WTC11 (cell line): ENCODE measurements around the gene NLGN3. TPM values are rescaled to one million over a fixed set of nuclear protein-coding genes. Genes with fewer than 3 reads are reported as not detected.

Experiments used
- ATAC-seq: fragments of 200-7000 bp; cut with Tn5 transposase; 2 replicates; pipeline ENCODE4 v1.10.0; 2021; ENCODE audit warnings: mild to moderate bottlenecking, moderate library complexity
- CTCF ChIA-PET: fragments of 300-600 bp; sonication (Branson Sonifier 250); formaldehyde crosslinking; loops from one replicate; lab custom pipeline; 2021; ENCODE audit warnings: antibody characterized with exemption; lab: Charles Lee
- POLR2A ChIA-PET: fragments of 350-600 bp; sonication (Branson Sonifier 250); formaldehyde crosslinking; loops from one replicate; lab custom pipeline; 2021; ENCODE audit warnings: antibody characterized with exemption; lab: Charles Lee
- DNase-seq: peaks from one replicate; pipeline ENCODE4 v3.0.0; 2021; ENCODE audit warnings: low spot score
- H3K27ac Mint-ChIP-seq: 2 replicates; pipeline ENCODE4 v1.8.0; 2021; ENCODE audit warnings: mixed read lengths
- H3K27me3 Mint-ChIP-seq: 2 replicates; pipeline ENCODE4 v1.8.0; 2021; ENCODE audit warnings: low read depth, mild to moderate bottlenecking, moderate library complexity, mixed read lengths
- H3K36me3 Mint-ChIP-seq: 2 replicates; pipeline ENCODE4 v1.8.0; 2021; ENCODE audit warnings: mixed read lengths
- H3K4me1 Mint-ChIP-seq: 2 replicates; pipeline ENCODE4 v1.8.0; 2022; ENCODE audit warnings: mixed read lengths
- H3K4me3 Mint-ChIP-seq: 2 replicates; pipeline ENCODE4 v1.8.0; 2021; ENCODE audit warnings: mild to moderate bottlenecking, moderate library complexity, mixed read lengths
- H3K9me3 Mint-ChIP-seq: 2 replicates; pipeline ENCODE4 v1.8.0; 2021; ENCODE audit warnings: mixed read lengths
- ARID4B ChIP-seq: sonication (generic); formaldehyde crosslinking; IDR thresholded peaks from 2 replicates; pipeline ENCODE4 v1.8.0; 2023; ENCODE audit warnings: missing genetic modification reagents, mild to moderate bottlenecking, borderline replicate concordance
- ATF2 ChIP-seq: sonication (generic); formaldehyde crosslinking; IDR thresholded peaks from 2 replicates; pipeline ENCODE4 v1.8.1; 2022; ENCODE audit warnings: low read depth, missing genetic modification reagents, borderline replicate concordance
- ATF3 ChIP-seq: sonication (generic); formaldehyde crosslinking; conservative IDR thresholded peaks from 2 replicates; pipeline ENCODE4 v1.8.1; 2022; ENCODE audit warnings: mild to moderate bottlenecking, missing genetic modification reagents
- CBFB ChIP-seq: sonication (generic); formaldehyde crosslinking; IDR thresholded peaks from 2 replicates; pipeline ENCODE4 v1.8.1; 2022; ENCODE audit warnings: mild to moderate bottlenecking, low read depth, missing genetic modification reagents
- EMX1 ChIP-seq: fragments of 250-450 bp; sonication (Bioruptor Pico); IDR thresholded peaks from 2 replicates; pipeline ENCODE4 v1.8.0; 2021; ENCODE audit warnings: mild to moderate bottlenecking
- ERG ChIP-seq: fragments of 250-450 bp; sonication (Bioruptor Pico); IDR thresholded peaks from 2 replicates; pipeline ENCODE4 v1.8.0; 2021; ENCODE audit warnings: mild to moderate bottlenecking
- FOXK1 ChIP-seq: sonication (generic); formaldehyde crosslinking; IDR thresholded peaks from 2 replicates; pipeline ENCODE4 v1.8.0; 2022; ENCODE audit warnings: mild to moderate bottlenecking, moderate library complexity, missing genetic modification reagents
- MLX ChIP-seq: sonication (generic); formaldehyde crosslinking; IDR thresholded peaks from 2 replicates; pipeline ENCODE4 v1.8.1; 2023; ENCODE audit warnings: mild to moderate bottlenecking, missing genetic modification reagents, moderate library complexity
- NFE2L1 ChIP-seq: sonication (generic); formaldehyde crosslinking; IDR thresholded peaks from 2 replicates; pipeline ENCODE4 v1.8.1; 2023; ENCODE audit warnings: missing genetic modification reagents
- PREB ChIP-seq: sonication (generic); formaldehyde crosslinking; IDR thresholded peaks from 2 replicates; pipeline ENCODE4 v1.8.1; 2022; ENCODE audit warnings: mild to moderate bottlenecking, missing genetic modification reagents, moderate library complexity, borderline replicate concordance
- SOX15 ChIP-seq: fragments of 250-450 bp; sonication (Bioruptor Pico); IDR thresholded peaks from 2 replicates; pipeline ENCODE4 v1.9.0; 2021; ENCODE audit warnings: mild to moderate bottlenecking
- STAT6 ChIP-seq: sonication (generic); formaldehyde crosslinking; conservative IDR thresholded peaks from 2 replicates; pipeline ENCODE4 v1.8.1; 2023; ENCODE audit warnings: mild to moderate bottlenecking, low read depth, missing genetic modification reagents, moderate library complexity
- TCF7 ChIP-seq: sonication (generic); formaldehyde crosslinking; IDR thresholded peaks from 2 replicates; pipeline ENCODE4 v1.8.0; 2022; ENCODE audit warnings: mild to moderate bottlenecking, low read depth, missing genetic modification reagents, moderate library complexity
- TP53 ChIP-seq: sonication (generic); formaldehyde crosslinking; IDR thresholded peaks from 2 replicates; pipeline ENCODE4 v1.8.1; 2023; ENCODE audit warnings: mild to moderate bottlenecking, missing genetic modification reagents
- USF1 ChIP-seq: sonication (generic); formaldehyde crosslinking; IDR thresholded peaks from 2 replicates; pipeline ENCODE4 v1.8.0; 2022; ENCODE audit warnings: mild to moderate bottlenecking, missing genetic modification reagents
- ZBTB21 ChIP-seq: sonication (generic); formaldehyde crosslinking; IDR thresholded peaks from 2 replicates; pipeline ENCODE4 v1.8.1; 2023; ENCODE audit warnings: mild to moderate bottlenecking, missing genetic modification reagents, borderline replicate concordance
- ZNF138 ChIP-seq: sonication (generic); formaldehyde crosslinking; conservative IDR thresholded peaks from 2 replicates; pipeline ENCODE4 v1.8.1; 2022; ENCODE audit warnings: mild to moderate bottlenecking, moderate library complexity, missing genetic modification reagents
- ZNF512 ChIP-seq: sonication (generic); formaldehyde crosslinking; IDR thresholded peaks from 2 replicates; pipeline ENCODE4 v1.8.1; 2022; ENCODE audit warnings: missing genetic modification reagents, borderline replicate concordance
- total RNA-seq: library from RNA; stranded (reverse); gene quantifications from 3 replicates; pipeline ENCODE4 v1.2.3, GENCODE V29; 2021

Gene NLGN3
- total RNA-seq, 1 experiment from 2014 or later = 10.8 TPM

GRCh38 chrX:71181910-71182799 lies 37.5 kb downstream of the NLGN3 start (continued):
- TF ChIP-seq ATF2 (no peak), CBFB (no peak), SOX15 (CRISPR knock-in tag) (no peak), ERG (CRISPR knock-in tag) (no peak), FOXK1 (no peak)

GRCh38 chrX:71182871-71183270 lies 38.2 kb downstream of the NLGN3 start:
- TF ChIP-seq ZNF512 (CRISPR knock-in tag) = no peak
- no peak for TF ChIP-seq CBFB
- no peak for TF ChIP-seq USF1 (CRISPR knock-in tag)
- no peak for TF ChIP-seq EMX1
- TF ChIP-seq MLX = no peak
- TF ChIP-seq ARID4B (CRISPR knock-in tag) = no peak
- no peak for TF ChIP-seq NFE2L1 (CRISPR knock-in tag)
- TF ChIP-seq ZNF138 (CRISPR knock-in tag) = no peak
- no peak for TF ChIP-seq TCF7 (CRISPR knock-in tag)
- no peak for TF ChIP-seq ATF3 (CRISPR knock-in tag)
- TF ChIP-seq STAT6 = no peak
- no peak for TF ChIP-seq ZBTB21 (CRISPR knock-in tag)
- TF ChIP-seq FOXK1 = no peak
- TF ChIP-seq PREB = no peak
- TF ChIP-seq TP53 (CRISPR knock-in tag) = no peak
- no peak for ATAC-seq

More at GRCh38 chrX:71182871-71183270, 38.2 kb downstream of the NLGN3 start:
- Mint-ChIP-seq H3K9me3 (no peaks in the 10 kb centered on the region), H3K4me3 (peak overlapping the region; percentile 73), H3K27me3 (no peaks in the 10 kb centered on the region), H3K27ac (peak overlapping the region; percentile 98), H3K36me3 (no peaks in the 10 kb centered on the region), H3K4me1 (peaks cover 31% of the 10 kb centered on the region)
- ChIA-PET CTCF (interaction anchor here (1.0 to 1.3 kb wide), 2 partner anchors 184 to 213 kb away, joined by 3 to 7 read pairs; no protein-coding TSS in a partner anchor), POLR2A (interaction anchor here (0.7 to 2.3 kb wide), 10 partner anchors 9 to 183 kb away, joined by 3 to 21 read pairs (median 4); partner anchors contain the start of genes NLGN3, NONO and TAF1)
- no peak for DNase-seq
